GM12873 (cell line): ENCODE measurements around the gene CREB5.

ENCODE experiments used
- CTCF ChIP-seq: IDR thresholded peaks from 2 replicates; pipeline ENCODE4 v1.5.1; 2012; ENCODE audit warnings: low read depth, mild to moderate bottlenecking, moderate library complexity, low read length, control low read depth; ENCODE audit not compliant: insufficient read depth; ENCODE audit errors: missing control alignments

Gene CREB5

GRCh38 chr7:28643584-28644340, 231.4 kb downstream of the CREB5 start:
- TF ChIP-seq CTCF = no peak

- TF ChIP-seq CTCF = no peak
Observed at GRCh38 chr7:28645866-28646265, 233.5 kb downstream of the CREB5 start.

GRCh38 chr7:28646376-28647075, 234.2 kb downstream of the CREB5 start:
- TF ChIP-seq CTCF = no peak

GRCh38 chr7:28647076-28647421, 234.7 kb downstream of the CREB5 start:
- TF ChIP-seq CTCF = no peak

GRCh38 chr7:28649189-28649588, 236.9 kb downstream of the CREB5 start:
- TF ChIP-seq CTCF = no peak

- TF ChIP-seq CTCF = no peak
Observed at GRCh38 chr7:28649811-28650210, 237.5 kb downstream of the CREB5 start.

GRCh38 chr7:28654110-28654509, 241.8 kb downstream of the CREB5 start:
- TF ChIP-seq CTCF = no peak
